Measurements from ENCODE around the gene ERCC4. TPM values are rescaled to one million over a fixed set of nuclear protein-coding genes. Genes with fewer than 3 reads are reported as not detected.

ERCC4 gene
- polyA plus RNA-seq, 1 donor (not counting 4 experiments of a cell fraction or from before 2014, with no cell fraction given): 5.9 TPM

- Histone ChIP-seq H3K4me2 (ENCODE audit: control insufficient read depth, extremely low read depth, insufficient read depth, low read depth, low read length) (no peak overlapping the region), H4K20me1 (ENCODE audit: control insufficient read depth, extremely low read depth, insufficient read depth, low read length) (no peaks in the 10 kb centered on the region), H3K4me1 (ENCODE audit: control insufficient read depth, extremely low read depth, insufficient read depth, low read length) (no peaks in the 10 kb centered on the region), H2AFZ (ENCODE audit: control insufficient read depth, low read length) (no peak overlapping the region), H3K9me3 (ENCODE audit: control insufficient read depth, low read depth, low read length) (no peaks in the 10 kb centered on the region), H3K27me3 (ENCODE audit: control insufficient read depth, extremely low read depth, insufficient read depth, low read length) (no peaks in the 10 kb centered on the region), H3K27ac (ENCODE audit: control insufficient read depth, insufficient read depth, low read length) (no peak overlapping the region), H3K9ac (ENCODE audit: control insufficient read depth, extremely low read depth, insufficient read depth, low read length) (no peak overlapping the region), H3K4me3 (ENCODE audit: control insufficient read depth in 2 of 3, extremely low read depth in 1 of 3, insufficient read depth in 2 of 3, low read depth in 1 of 3, low read length in 3 of 3) (no peak overlapping the region), H3K79me2 (ENCODE audit: control insufficient read depth, insufficient read depth, low read length) (no peaks in the 10 kb centered on the region), H3K36me3 (ENCODE audit: control insufficient read depth in 2 of 2, extremely low read depth in 1 of 2, insufficient read depth in 2 of 2, low read length in 2 of 2) (no peaks in the 10 kb centered on the region), H3K9me1 (ENCODE audit: control insufficient read depth, extremely low read depth, insufficient read depth, low read length) (no peaks in the 10 kb centered on the region)
- dilution Hi-C loops (cut with MboI; ENCODE audit: extremely low pct_ligation_motif_present, low sequenced_read_pairs): no loop called here
- FAIRE-seq (peak; percentile 32), DNase-seq (ENCODE audit: low read depth, low spot score) (no peak)
- no peak for TF ChIP-seq EZH2 (IDR thresholded peaks at IDR 0.05; ENCODE audit: low read length)
- no peak for TF ChIP-seq CTCF (optimal IDR thresholded peaks at IDR 0.05 in 1 of 3, IDR thresholded peaks at IDR 0.05 in 1 of 3, conservative IDR thresholded peaks at IDR 0.05 in 1 of 3; ENCODE audit: extremely low read depth in 1 of 3, insufficient read depth in 2 of 3, low read length in 3 of 3)
Observed at GRCh38 chr16:13977177-13977576, 57.2 kb downstream of the ERCC4 start.

DNA sequence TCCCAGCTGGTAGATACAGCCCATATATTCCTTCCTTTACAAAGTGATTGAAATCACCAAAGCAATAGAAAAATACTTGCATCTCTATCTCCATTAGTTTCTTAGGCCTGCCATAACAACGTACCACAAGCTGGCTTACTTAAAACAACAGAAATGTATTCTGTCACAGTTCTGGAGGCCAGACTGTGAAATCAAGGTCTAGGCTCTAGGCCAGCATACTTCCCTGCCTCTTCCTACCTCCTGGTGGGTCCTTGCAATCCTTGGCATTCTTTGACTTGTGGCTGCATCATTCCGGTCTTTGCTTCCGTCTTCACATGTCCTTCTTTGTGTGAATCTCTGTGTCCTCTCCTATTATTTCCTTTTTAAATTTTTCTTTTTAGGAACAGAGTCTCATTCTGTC is 62.5 kb downstream of the ERCC4 start:
- Histone ChIP-seq H3K27ac (ENCODE audit: control insufficient read depth, insufficient read depth, low read length) (no peak overlapping the region), H3K36me3 (ENCODE audit: control insufficient read depth in 2 of 2, extremely low read depth in 1 of 2, insufficient read depth in 2 of 2, low read length in 2 of 2) (no peaks in the 10 kb centered on the region), H3K4me1 (ENCODE audit: control insufficient read depth, extremely low read depth, insufficient read depth, low read length) (no peaks in the 10 kb centered on the region), H3K9me1 (ENCODE audit: control insufficient read depth, extremely low read depth, insufficient read depth, low read length) (no peaks in the 10 kb centered on the region), H3K9ac (ENCODE audit: control insufficient read depth, extremely low read depth, insufficient read depth, low read length) (no peak overlapping the region), H3K9me3 (ENCODE audit: control insufficient read depth, low read depth, low read length) (no peaks in the 10 kb centered on the region), H3K79me2 (ENCODE audit: control insufficient read depth, insufficient read depth, low read length) (no peaks in the 10 kb centered on the region), H2AFZ (ENCODE audit: control insufficient read depth, low read length) (no peak overlapping the region), H3K4me2 (ENCODE audit: control insufficient read depth, extremely low read depth, insufficient read depth, low read depth, low read length) (no peak overlapping the region), H4K20me1 (ENCODE audit: control insufficient read depth, extremely low read depth, insufficient read depth, low read length) (no peaks in the 10 kb centered on the region), H3K4me3 (ENCODE audit: control insufficient read depth in 2 of 3, extremely low read depth in 1 of 3, insufficient read depth in 2 of 3, low read depth in 1 of 3, low read length in 3 of 3) (no peak overlapping the region), H3K27me3 (ENCODE audit: control insufficient read depth, extremely low read depth, insufficient read depth, low read length) (no peaks in the 10 kb centered on the region)
- TF ChIP-seq CTCF (optimal IDR thresholded peaks at IDR 0.05 in 1 of 3, IDR thresholded peaks at IDR 0.05 in 1 of 3, conservative IDR thresholded peaks at IDR 0.05 in 1 of 3; ENCODE audit: extremely low read depth in 1 of 3, insufficient read depth in 2 of 3, low read length in 3 of 3): no peak
- TF ChIP-seq EZH2 (IDR thresholded peaks at IDR 0.05; ENCODE audit: low read length): no peak
- no peak for DNase-seq (ENCODE audit: low read depth, low spot score)
- dilution Hi-C loops (cut with MboI; ENCODE audit: extremely low pct_ligation_motif_present, low sequenced_read_pairs): no loop called here
- FAIRE-seq: no peak
